Activated CD8-positive, alpha-beta memory T cell treated with anti-CD3 and anti-CD28 coated beads, Interleukin-2, amount 50 U/mL, for 1 hour (primary cell): ENCODE measurements around the gene DEFB113.

Source experiments
- DNase-seq: peaks from one replicate; pipeline ENCODE4 v3.0.0-alpha.2; 2020; ENCODE audit errors: extremely low read depth

Gene DEFB113

DNA sequence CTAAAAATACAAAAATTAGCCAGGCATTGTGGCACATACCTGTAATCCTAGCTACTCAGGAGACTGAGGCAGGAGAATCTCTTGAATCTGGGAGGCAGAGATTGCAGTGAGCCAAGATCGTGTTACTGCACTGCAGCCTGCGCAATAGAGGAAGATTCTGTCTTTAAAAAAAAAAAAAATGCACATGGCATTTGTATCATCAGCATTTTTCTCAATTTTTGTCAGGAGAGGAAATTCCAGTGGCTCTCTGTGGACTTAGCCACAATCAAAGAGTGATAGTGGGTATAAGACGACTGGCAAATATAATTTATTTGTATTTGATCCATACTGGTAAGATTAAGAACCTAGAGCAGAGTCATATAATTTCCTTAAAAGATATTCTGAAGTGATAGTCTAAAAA, 34.0 kb downstream of the DEFB113 start:
- no peak for DNase-seq

- no peak for DNase-seq
Measured at GRCh38 chr6:49934770-49935169, 34.7 kb downstream of the DEFB113 start.

DNA sequence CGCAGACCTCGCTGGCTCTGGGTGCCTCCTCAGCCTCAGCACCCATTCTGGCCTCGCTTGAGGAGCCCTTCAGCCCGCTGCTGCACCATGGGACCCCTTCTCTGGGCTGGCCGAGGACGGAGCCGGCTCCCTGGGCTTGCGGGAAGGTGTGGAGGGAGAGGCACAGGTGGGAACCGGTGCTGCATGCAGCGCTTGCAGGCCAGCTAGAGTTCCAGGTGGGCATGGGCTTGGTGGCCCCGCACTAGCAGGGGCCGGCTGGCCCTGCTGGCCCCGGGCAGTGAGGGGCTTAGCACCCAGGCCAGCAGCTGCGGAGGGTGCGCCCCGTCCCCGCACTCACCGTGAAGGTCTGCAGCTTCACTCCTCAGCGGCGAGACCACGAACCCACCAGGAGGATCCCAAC, 35.9 kb downstream of the DEFB113 start:
- DNase-seq: no peak

GRCh38 chr6:49929340-49929739, 40.1 kb downstream of the DEFB113 start:
- no peak for DNase-seq

DNA sequence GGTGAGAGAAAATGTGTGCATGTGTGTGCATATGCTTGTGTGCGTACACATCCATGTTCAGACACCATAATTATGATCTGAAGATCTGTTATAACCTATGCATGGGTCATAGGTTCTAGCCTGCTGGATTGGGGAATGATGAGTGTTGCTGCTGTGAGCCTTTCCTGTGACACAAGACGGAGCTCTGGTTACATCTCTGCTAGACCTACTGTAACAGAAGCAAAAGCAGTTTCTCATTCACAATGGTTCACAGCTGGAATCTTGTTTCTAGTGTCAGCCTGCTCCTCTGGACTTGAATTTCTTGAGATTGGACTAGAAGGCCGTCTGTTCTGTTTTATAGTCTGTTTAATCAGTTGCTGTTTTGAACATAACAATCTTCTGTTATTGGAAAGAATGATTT, 45.6 kb downstream of the DEFB113 start:
- DNase-seq: no peak

DNA sequence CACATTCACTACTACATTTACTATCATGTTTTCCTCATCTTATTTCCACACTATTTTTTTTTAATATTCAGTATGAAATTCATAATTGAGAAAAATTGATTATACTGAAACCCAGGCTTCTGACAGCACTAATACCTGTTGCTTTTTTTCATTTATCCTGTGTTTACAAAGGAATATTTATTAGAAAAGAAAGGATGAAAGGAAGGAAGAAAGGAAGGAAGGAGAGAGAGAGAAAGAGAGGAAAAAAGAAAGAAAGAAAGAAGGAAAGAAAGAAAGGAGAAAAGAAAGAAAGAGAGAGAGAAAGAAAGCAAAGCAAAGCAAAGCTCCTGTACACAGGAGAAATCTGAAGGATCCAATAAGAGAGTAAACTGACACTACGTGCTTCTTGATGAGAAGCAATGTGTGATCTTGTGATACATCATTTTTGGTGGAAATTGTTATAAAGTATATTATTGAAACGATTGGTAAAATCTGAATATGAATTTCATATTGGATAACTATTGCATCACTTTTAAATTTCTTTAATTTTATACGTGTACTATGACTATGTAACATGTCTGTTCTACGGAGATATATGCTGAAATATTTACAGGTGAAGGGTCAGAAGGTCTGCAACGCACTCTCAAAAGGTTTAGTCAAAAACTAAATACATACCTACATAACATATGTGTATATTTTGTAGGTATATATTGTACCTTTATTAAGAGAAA, 49.3 kb downstream of the DEFB113 start:
- DNase-seq: no peak

DNA sequence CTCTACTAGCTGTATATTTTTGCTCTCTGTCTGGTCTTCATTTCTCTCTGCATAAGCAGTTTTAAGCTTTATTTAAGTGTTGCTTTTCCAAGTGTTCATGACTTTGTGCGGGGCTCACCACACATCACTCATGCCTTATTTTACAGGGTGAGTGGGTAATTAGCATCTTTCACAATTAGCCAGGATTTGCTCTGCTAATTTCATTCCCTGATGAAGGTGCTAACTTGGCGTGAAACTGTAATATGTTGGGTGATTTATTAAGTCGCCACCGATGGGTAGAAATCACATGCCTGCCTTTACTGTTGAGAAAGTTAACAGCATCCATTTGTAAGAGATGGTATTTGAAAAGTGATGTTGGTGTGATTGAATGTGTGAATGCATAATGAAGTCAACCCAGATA, 50.2 kb downstream of the DEFB113 start:
- no peak for DNase-seq

- no peak for DNase-seq
Measured at GRCh38 chr6:49918787-49919186, 50.6 kb downstream of the DEFB113 start.
